ENCODE data around the gene CXCR5. TPM values are rescaled to one million over a fixed set of nuclear protein-coding genes. Genes with fewer than 3 reads are reported as not detected.

CXCR5 gene
- polyA plus RNA-seq, 1 donor (not counting 4 experiments of a cell fraction or from before 2014, with no cell fraction given), result not detected

DNA sequence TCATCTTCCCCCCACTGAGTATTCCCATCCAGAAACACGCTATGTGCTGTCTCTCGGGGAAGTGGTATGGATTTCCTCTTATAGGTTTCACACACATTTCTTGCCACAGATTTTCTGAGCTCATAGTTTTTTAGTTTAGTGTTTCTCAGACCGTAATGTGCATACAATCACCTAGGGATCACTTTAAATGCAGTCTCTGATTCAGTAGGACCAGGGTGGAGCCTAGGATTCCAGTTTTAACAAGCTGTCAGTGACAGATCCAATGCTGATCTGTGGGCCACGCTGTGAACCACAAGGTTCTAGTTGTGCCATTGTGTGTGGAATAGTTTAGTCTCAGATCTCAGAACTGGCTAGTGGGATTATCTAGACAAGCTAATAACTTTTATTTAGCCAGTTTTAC, 23.7 kb upstream of the CXCR5 start:
- dilution Hi-C loops (cut with MboI; ENCODE audit: extremely low pct_ligation_motif_present, low sequenced_read_pairs), result no loop called here
- Histone ChIP-seq H3K36me3 (ENCODE audit: control insufficient read depth in 2 of 2, extremely low read depth in 1 of 2, insufficient read depth in 2 of 2, low read length in 2 of 2) (no peaks in the 10 kb centered on the region), H3K4me3 (ENCODE audit: control insufficient read depth in 2 of 3, extremely low read depth in 1 of 3, insufficient read depth in 2 of 3, low read depth in 1 of 3, low read length in 3 of 3) (no peak overlapping the region), H3K9me3 (ENCODE audit: control insufficient read depth, low read depth, low read length) (no peaks in the 10 kb centered on the region), H3K9me1 (ENCODE audit: control insufficient read depth, extremely low read depth, insufficient read depth, low read length) (no peaks in the 10 kb centered on the region), H3K27ac (ENCODE audit: control insufficient read depth, insufficient read depth, low read length) (no peak overlapping the region), H3K4me1 (ENCODE audit: control insufficient read depth, extremely low read depth, insufficient read depth, low read length) (no peaks in the 10 kb centered on the region), H4K20me1 (ENCODE audit: control insufficient read depth, extremely low read depth, insufficient read depth, low read length) (no peaks in the 10 kb centered on the region), H3K9ac (ENCODE audit: control insufficient read depth, extremely low read depth, insufficient read depth, low read length) (no peak overlapping the region), H3K79me2 (ENCODE audit: control insufficient read depth, insufficient read depth, low read length) (no peaks in the 10 kb centered on the region), H3K4me2 (ENCODE audit: control insufficient read depth, extremely low read depth, insufficient read depth, low read depth, low read length) (no peak overlapping the region), H2AFZ (ENCODE audit: control insufficient read depth, low read length) (no peak overlapping the region), H3K27me3 (ENCODE audit: control insufficient read depth, extremely low read depth, insufficient read depth, low read length) (no peaks in the 10 kb centered on the region)
- TF ChIP-seq EZH2 (IDR thresholded peaks at IDR 0.05; ENCODE audit: low read length), result no peak
- no peak for TF ChIP-seq CTCF (optimal IDR thresholded peaks at IDR 0.05 in 1 of 3, IDR thresholded peaks at IDR 0.05 in 1 of 3, conservative IDR thresholded peaks at IDR 0.05 in 1 of 3; ENCODE audit: extremely low read depth in 1 of 3, insufficient read depth in 2 of 3, low read length in 3 of 3)
- no peak for DNase-seq (ENCODE audit: low read depth, low spot score)
- no peak for FAIRE-seq

- no peak overlapping the region for H2AFZ ChIP-seq (ENCODE audit: control insufficient read depth, low read length)
- no peaks in the 10 kb centered on the region for H3K79me2 ChIP-seq (ENCODE audit: control insufficient read depth, insufficient read depth, low read length)
- no peaks in the 10 kb centered on the region for H3K4me1 ChIP-seq (ENCODE audit: control insufficient read depth, extremely low read depth, insufficient read depth, low read length)
- DNase-seq (ENCODE audit: low read depth, low spot score) (no peak), FAIRE-seq (no peak)
- dilution Hi-C loops (cut with MboI; ENCODE audit: extremely low pct_ligation_motif_present, low sequenced_read_pairs), result no loop called here
- H3K27me3 ChIP-seq (ENCODE audit: control insufficient read depth, extremely low read depth, insufficient read depth, low read length), result peaks cover 5% of the 10 kb centered on the region
- no peak overlapping the region for H3K4me3 ChIP-seq (ENCODE audit: control insufficient read depth in 2 of 3, extremely low read depth in 1 of 3, insufficient read depth in 2 of 3, low read depth in 1 of 3, low read length in 3 of 3)
- H3K9me3 ChIP-seq (ENCODE audit: control insufficient read depth, low read depth, low read length), result no peaks in the 10 kb centered on the region
- H4K20me1 ChIP-seq (ENCODE audit: control insufficient read depth, extremely low read depth, insufficient read depth, low read length), result no peaks in the 10 kb centered on the region
- H3K9ac ChIP-seq (ENCODE audit: control insufficient read depth, extremely low read depth, insufficient read depth, low read length), result no peak overlapping the region
- H3K36me3 ChIP-seq (ENCODE audit: control insufficient read depth in 2 of 2, extremely low read depth in 1 of 2, insufficient read depth in 2 of 2, low read length in 2 of 2), result no peaks in the 10 kb centered on the region
- no peak overlapping the region for H3K27ac ChIP-seq (ENCODE audit: control insufficient read depth, insufficient read depth, low read length)
- no peaks in the 10 kb centered on the region for H3K9me1 ChIP-seq (ENCODE audit: control insufficient read depth, extremely low read depth, insufficient read depth, low read length)
- no peak for TF ChIP-seq EZH2 (IDR thresholded peaks at IDR 0.05; ENCODE audit: low read length)
- no peak for TF ChIP-seq CTCF (optimal IDR thresholded peaks at IDR 0.05 in 1 of 3, IDR thresholded peaks at IDR 0.05 in 1 of 3, conservative IDR thresholded peaks at IDR 0.05 in 1 of 3; ENCODE audit: extremely low read depth in 1 of 3, insufficient read depth in 2 of 3, low read length in 3 of 3)
- no peak overlapping the region for H3K4me2 ChIP-seq (ENCODE audit: control insufficient read depth, extremely low read depth, insufficient read depth, low read depth, low read length)
Measured at GRCh38 chr11:118868659-118869058, 15.0 kb upstream of the CXCR5 start.

All from keratinocyte (primary cell).